ENCODE data around the gene C12orf76. TPM values are rescaled to one million over a fixed set of nuclear protein-coding genes. Genes with fewer than 3 reads are reported as not detected.

The C12orf76 gene
- total and polyA plus RNA-seq, 9 of the 15 experiments (the other 6 are each of a cell fraction or from before 2014, with no cell fraction given): 6.3 to 38.6 (median 12.3) TPM

DNA sequence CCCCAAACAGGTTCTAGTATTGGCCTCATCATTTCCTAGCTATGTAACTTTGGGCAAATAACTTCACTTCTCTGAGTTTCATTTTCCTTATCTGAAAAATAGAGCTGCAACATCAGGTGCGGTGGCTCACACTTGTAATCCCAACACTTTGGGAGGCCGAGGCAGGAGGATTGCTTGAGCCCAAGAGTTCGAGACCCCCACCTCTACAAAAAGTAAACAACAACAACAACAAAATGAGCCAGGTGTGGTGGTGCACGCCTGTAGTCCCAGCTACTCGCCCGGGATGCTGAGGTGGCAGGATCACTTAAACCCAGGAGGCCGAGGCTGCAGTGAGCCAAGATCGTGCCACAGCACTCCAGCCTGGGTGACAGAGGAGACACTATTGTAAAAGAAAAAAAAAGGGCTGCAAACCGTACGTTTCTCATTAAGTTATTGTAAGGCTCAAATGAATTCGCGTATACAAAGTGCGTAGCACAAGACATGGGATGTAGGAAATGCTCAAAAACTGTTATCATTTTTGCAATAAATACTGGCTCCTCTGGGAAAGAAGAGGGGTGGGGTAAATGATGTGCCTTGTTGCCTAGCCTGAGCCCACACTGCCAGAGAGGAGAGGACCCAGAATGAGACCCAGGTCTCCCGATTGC is 903 bp downstream of the C12orf76 start:
- Histone ChIP-seq H3K9me3 (replicated peaks; ENCODE audit: control insufficient read depth, insufficient read depth, low read depth, low read length) (no peaks in the 10 kb centered on the region), H3K9me1 (ENCODE audit: control insufficient read depth, insufficient read depth, low read length) (no peaks in the 10 kb centered on the region), H3K27ac (ENCODE audit: extremely low read depth, low read depth, low read length) (peak overlapping the region; percentile 17; the same call in 1 of the 3 replicates), H3K79me2 (ENCODE audit: control insufficient read depth, insufficient read depth, low read length) (peaks cover 19% of the 10 kb centered on the region), H3K27me3 (ENCODE audit: control insufficient read depth in 2 of 2, insufficient read depth in 2 of 2, low read length in 2 of 2) (no peaks in the 10 kb centered on the region), H3K9ac (ENCODE audit: insufficient read depth in 1 of 2, low read depth in 2 of 2, low read length in 2 of 2) (peak overlapping the region; percentile 59 to 92), H2AFZ (ENCODE audit: low read depth, low read length) (peak overlapping the region; percentile 94; the same call in 1 of the 2 replicates), H3K4me2 (ENCODE audit: insufficient read depth, low read length) (peak overlapping the region; percentile 90), H4K20me1 (replicated peaks; ENCODE audit: control insufficient read depth, insufficient read depth, low read length) (no peaks in the 10 kb centered on the region), H3K4me1 (replicated peaks in 1 of 2; ENCODE audit: control insufficient read depth in 2 of 2, insufficient read depth in 2 of 2, low read length in 2 of 2) (peaks cover 14 to 16% of the 10 kb centered on the region in 2 experiments), H3K36me3 (ENCODE audit: control insufficient read depth, insufficient read depth, low read length) (peaks cover 8% of the 10 kb centered on the region; the same call in 1 of the 3 replicates), H3K4me3 (peak overlapping the region; percentile 60)
- CTCF ChIA-PET (ENCODE audit: low intra/inter-chr PET ratio): no interaction called here
- intact Hi-C loops (cut with micrococcal nuclease) (loop anchor here (5.0 kb wide), 1 partner anchor 50 kb away; no protein-coding TSS in a partner anchor), in situ Hi-C loops (cut with MboI) (no loop called here)
- FAIRE-seq (no peak), ATAC-seq (no peak; the same call in 2 of the 3 replicates), DNase-seq (ENCODE audit: extremely low read depth in 1 of 4, low spot score in 3 of 4) (no peak)
- 51% methylated on average over 14 of the region's 14 CpGs for WGBS (ENCODE audit: insufficient coverage, low coverage, missing lambda C conversion rate)
- BruUV-seq (replicated peaks): no TSS peak
- POLR2A ChIA-PET: interaction anchor here (0.5 to 1.4 kb wide), 4 partner anchors 9 to 233 kb away, joined by 3 read pairs; no protein-coding TSS in a partner anchor
- TF ChIP-seq ZNF77 (CRISPR knock-in tag; IDR thresholded peaks at IDR 0.05) (no peak), MCM7 (IDR thresholded peaks at IDR 0.05) (no peak), LCOR (CRISPR knock-in tag; IDR thresholded peaks at IDR 0.05) (no peak), CBX8 (IDR thresholded peaks at IDR 0.05; ENCODE audit: borderline replicate concordance, extremely low read depth, low read depth, low read length, poor library complexity, severe bottlenecking) (no peak), ZNF384 (IDR thresholded peaks at IDR 0.05; ENCODE audit: low read depth, low read length) (no peak), CUX1 (CRISPR knock-in tag; IDR thresholded peaks at IDR 0.05) (no peak), TOE1 (IDR thresholded peaks at IDR 0.05; ENCODE audit: borderline replicate concordance) (no peak), TOE1 (CRISPR knock-in tag; IDR thresholded peaks at IDR 0.05; ENCODE audit: borderline replicate concordance, low read depth) (no peak), CXXC5 (CRISPR knock-in tag; IDR thresholded peaks at IDR 0.05) (no peak)
- TF ChIP-seq, protein P1, sequence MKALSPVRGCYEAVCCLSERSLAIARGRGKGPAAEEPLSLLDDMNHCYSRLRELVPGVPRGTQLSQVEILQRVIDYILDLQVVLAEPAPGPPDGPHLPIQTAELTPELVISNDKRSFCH (CRISPR knock-in tag; IDR thresholded peaks at IDR 0.05): no peak
- TF ChIP-seq, protein P1 (tag; IDR thresholded peaks at IDR 0.05): no peak
- TF ChIP-seq, protein P2, sequence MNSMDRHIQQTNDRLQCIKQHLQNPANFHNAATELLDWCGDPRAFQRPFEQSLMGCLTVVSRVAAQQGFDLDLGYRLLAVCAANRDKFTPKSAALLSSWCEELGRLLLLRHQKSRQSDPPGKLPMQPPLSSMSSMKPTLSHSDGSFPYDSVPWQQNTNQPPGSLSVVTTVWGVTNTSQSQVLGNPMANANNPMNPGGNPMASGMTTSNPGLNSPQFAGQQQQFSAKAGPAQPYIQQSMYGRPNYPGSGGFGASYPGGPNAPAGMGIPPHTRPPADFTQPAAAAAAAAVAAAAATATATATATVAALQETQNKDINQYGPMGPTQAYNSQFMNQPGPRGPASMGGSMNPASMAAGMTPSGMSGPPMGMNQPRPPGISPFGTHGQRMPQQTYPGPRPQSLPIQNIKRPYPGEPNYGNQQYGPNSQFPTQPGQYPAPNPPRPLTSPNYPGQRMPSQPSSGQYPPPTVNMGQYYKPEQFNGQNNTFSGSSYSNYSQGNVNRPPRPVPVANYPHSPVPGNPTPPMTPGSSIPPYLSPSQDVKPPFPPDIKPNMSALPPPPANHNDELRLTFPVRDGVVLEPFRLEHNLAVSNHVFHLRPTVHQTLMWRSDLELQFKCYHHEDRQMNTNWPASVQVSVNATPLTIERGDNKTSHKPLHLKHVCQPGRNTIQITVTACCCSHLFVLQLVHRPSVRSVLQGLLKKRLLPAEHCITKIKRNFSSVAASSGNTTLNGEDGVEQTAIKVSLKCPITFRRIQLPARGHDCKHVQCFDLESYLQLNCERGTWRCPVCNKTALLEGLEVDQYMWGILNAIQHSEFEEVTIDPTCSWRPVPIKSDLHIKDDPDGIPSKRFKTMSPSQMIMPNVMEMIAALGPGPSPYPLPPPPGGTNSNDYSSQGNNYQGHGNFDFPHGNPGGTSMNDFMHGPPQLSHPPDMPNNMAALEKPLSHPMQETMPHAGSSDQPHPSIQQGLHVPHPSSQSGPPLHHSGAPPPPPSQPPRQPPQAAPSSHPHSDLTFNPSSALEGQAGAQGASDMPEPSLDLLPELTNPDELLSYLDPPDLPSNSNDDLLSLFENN (IDR thresholded peaks at IDR 0.05; ENCODE audit: low read depth in 2 of 2, low read length in 2 of 2): no peak

Data from K562 (cell line).